Tibial nerve (tissue), 4 donors: ENCODE measurements around the gene ZFAND5. TPM values are rescaled to one million over a fixed set of nuclear protein-coding genes. Genes with fewer than 3 reads are reported as not detected.

Experiments
- DNase-seq, 2 donors: peaks; one replicate each; pipeline ENCODE4 v3.0.0-alpha.2; 2019; ENCODE audit warnings: low spot score in 2 of 2
- H3K27ac ChIP-seq, 4 donors: fragments of 200-600 bp; sonication (generic) in 3 of 4; one replicate each; pipeline ENCODE4 v1.5.1; 2017 to 2019; ENCODE audit warnings: mild to moderate bottlenecking in 1 of 4
- H3K27me3 ChIP-seq, 2 donors: fragments of 200-600 bp; sonication (generic) in 1 of 2; one replicate each; pipeline versions ENCODE4 v1.5.1 to v1.6.0; 2017 to 2019
- H3K36me3 ChIP-seq, 3 donors: fragments of 200-600 bp; sonication (generic); one replicate each; pipeline ENCODE4 v1.5.1; 2018 to 2019
- H3K4me1 ChIP-seq, 4 donors: fragments of 200-600 bp; sonication (generic) in 3 of 4; one replicate each; pipeline ENCODE4 v1.5.1; 2017 to 2019
- H3K4me3 ChIP-seq, 4 donors: fragments of 200-600 bp; sonication (generic) in 3 of 4; one replicate each; pipeline ENCODE4 v1.5.1; 2017 to 2019; ENCODE audit warnings: mild to moderate bottlenecking in 1 of 4, moderate library complexity in 1 of 4
- H3K9me3 ChIP-seq, 4 donors: fragments of 200-600 bp; sonication (generic) in 3 of 4; one replicate each; pipeline ENCODE4 v1.5.1; 2017 to 2019
- EP300 ChIP-seq, 2 donors: sonication (generic); formaldehyde crosslinking; IDR thresholded peaks; one replicate each; pipeline ENCODE4 v1.6.1; 2017; ENCODE audit warnings: antibody characterized with exemption in 2 of 2, mild to moderate bottlenecking in 1 of 2
- POLR2A ChIP-seq, 2 donors: fragments of 450-650 bp; IDR thresholded peaks; one replicate each; pipeline ENCODE4 v1.6.1; 2017; ENCODE audit warnings: antibody characterized with exemption in 2 of 2, mild to moderate bottlenecking in 2 of 2, moderate library complexity in 2 of 2
- WGBS, 2 donors: methylation state at CpG; one replicate each; pipeline ENCODE4 v1.1.5; 2018; 5-methylcytosine and 5-hydroxymethylcytosine counted together
- total RNA-seq, 4 donors: library from RNA; depleted of rRNA; stranded (reverse); fragments of >200 nt; gene quantifications; one replicate each; pipeline ENCODE4 v1.1.0, GENCODE V29; 2016
- TF ChIP-seq, protein P1 (sequence below), 5 experiments: fragments of 200-600 bp in 3 of 5; fragments of 450-650 bp in 2 of 5; sonication (generic) in 3 of 5; IDR thresholded peaks; one replicate each; pipeline ENCODE4 v1.5.1; 2016 to 2019; ENCODE audit warnings: antibody characterized with exemption in 5 of 5, mild to moderate bottlenecking in 3 of 5, moderate library complexity in 2 of 5

ZFAND5 gene
- total RNA-seq, 4 donors from 2014 or later: 907 to 1,573 (median 1,091) TPM

DNA sequence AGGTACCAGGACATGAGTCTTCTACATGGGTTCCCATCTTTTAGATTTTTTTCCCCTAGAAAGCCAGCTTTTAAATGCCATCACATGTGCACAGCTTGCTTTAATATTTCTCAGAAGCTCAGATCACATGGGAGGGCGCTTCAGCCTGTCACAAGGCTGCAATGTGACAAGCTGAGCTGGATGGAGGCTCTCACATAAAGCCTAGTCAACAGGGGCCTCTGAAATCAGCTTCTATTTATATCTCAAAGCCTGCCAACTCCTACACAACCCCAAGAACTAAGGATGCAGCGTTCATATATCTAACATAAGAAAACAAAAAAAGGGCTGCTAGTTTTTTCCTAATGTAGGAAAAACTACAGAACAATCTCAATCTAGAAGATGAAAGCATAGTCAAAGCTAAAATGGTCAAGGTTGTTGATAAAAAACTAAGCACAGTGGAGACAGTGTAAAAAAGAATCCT is 2.3 kb downstream of the ZFAND5 start:
- H3K27me3 ChIP-seq: no peaks in the 10 kb centered on the region
- peaks cover 2 to 26% (median 5%) of the 10 kb centered on the region in 3 donors for H3K36me3 ChIP-seq
- peak; percentile 45 to 84 for DNase-seq
- 0 to 3% methylated on average over 2 of the region's 2 CpGs for WGBS, 2 donors
- TF ChIP-seq POLR2A (IDR thresholded peaks at IDR 0.05) (peak in 1 of 2 donors; percentile 62), EP300 (IDR thresholded peaks at IDR 0.05) (peak; percentile 92 to 96)
- TF ChIP-seq, protein P1, sequence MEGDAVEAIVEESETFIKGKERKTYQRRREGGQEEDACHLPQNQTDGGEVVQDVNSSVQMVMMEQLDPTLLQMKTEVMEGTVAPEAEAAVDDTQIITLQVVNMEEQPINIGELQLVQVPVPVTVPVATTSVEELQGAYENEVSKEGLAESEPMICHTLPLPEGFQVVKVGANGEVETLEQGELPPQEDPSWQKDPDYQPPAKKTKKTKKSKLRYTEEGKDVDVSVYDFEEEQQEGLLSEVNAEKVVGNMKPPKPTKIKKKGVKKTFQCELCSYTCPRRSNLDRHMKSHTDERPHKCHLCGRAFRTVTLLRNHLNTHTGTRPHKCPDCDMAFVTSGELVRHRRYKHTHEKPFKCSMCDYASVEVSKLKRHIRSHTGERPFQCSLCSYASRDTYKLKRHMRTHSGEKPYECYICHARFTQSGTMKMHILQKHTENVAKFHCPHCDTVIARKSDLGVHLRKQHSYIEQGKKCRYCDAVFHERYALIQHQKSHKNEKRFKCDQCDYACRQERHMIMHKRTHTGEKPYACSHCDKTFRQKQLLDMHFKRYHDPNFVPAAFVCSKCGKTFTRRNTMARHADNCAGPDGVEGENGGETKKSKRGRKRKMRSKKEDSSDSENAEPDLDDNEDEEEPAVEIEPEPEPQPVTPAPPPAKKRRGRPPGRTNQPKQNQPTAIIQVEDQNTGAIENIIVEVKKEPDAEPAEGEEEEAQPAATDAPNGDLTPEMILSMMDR (IDR thresholded peaks at IDR 0.05): no peak
- no peaks in the 10 kb centered on the region for H3K9me3 ChIP-seq
- peak overlapping the region; percentile 87 to 97 (median 95) for H3K4me3 ChIP-seq
- H3K4me1 ChIP-seq: peaks cover 0 to 50% (median 42%) of the 10 kb centered on the region in 4 donors
- H3K27ac ChIP-seq: peak overlapping the region; percentile 100

- H3K27ac ChIP-seq: peak overlapping the region; percentile 100
- peaks cover 0 to 55% (median 48%) of the 10 kb centered on the region in 4 donors for H3K4me1 ChIP-seq
- DNase-seq: no peak
- 6% methylated on average over 2 of the region's 2 CpGs for WGBS, 2 donors
- no peaks in the 10 kb centered on the region for H3K27me3 ChIP-seq
- TF ChIP-seq POLR2A (IDR thresholded peaks at IDR 0.05) (no peak), EP300 (IDR thresholded peaks at IDR 0.05) (no peak)
- TF ChIP-seq, protein P1 (IDR thresholded peaks at IDR 0.05): no peak
- H3K4me3 ChIP-seq: peak overlapping the region; percentile 87 to 97 (median 95)
- H3K36me3 ChIP-seq: peaks cover 2 to 31% (median 5%) of the 10 kb centered on the region in 3 donors
- H3K9me3 ChIP-seq: no peaks in the 10 kb centered on the region
These were observed 2.9 kb downstream of the ZFAND5 start for GRCh38 chr9:72362118-72362531.

DNA sequence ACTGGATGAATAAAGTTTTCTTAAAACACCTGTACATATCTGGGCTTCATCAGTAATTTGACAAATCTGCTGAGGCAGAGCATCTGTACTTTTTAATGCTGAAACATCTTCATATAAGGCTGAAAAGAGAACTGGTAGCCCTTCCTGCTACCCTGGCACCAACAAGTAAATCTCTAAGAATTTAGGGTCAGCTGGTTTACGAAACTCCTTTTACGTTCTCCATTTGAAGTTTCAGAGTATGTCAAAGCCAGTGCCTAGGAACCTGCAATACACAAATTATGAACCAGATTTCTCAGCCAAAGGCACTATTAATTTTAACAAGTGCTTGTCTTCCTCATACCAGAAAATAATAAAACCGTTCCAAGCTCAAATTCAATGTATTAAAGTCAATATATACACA is 3.8 kb downstream of the ZFAND5 start:
- Histone ChIP-seq H3K36me3 (peaks cover 6 to 41% (median 11%) of the 10 kb centered on the region in 3 donors), H3K9me3 (no peaks in the 10 kb centered on the region), H3K4me3 (peak overlapping the region; percentile 87 to 97 (median 95)), H3K27ac (peak overlapping the region; percentile 100), H3K4me1 (peaks cover 0 to 55% (median 48%) of the 10 kb centered on the region in 4 donors), H3K27me3 (no peaks in the 10 kb centered on the region)
- TF ChIP-seq POLR2A (IDR thresholded peaks at IDR 0.05): peak in 1 of 2 donors; percentile 3
- peak in 1 of 2 donors; percentile 64 for TF ChIP-seq EP300 (IDR thresholded peaks at IDR 0.05)
- TF ChIP-seq, protein P1 (IDR thresholded peaks at IDR 0.05): no peak
- 4 to 11% methylated on average over 3 of the region's 3 CpGs for WGBS, 2 donors
- no peak for DNase-seq

DNA sequence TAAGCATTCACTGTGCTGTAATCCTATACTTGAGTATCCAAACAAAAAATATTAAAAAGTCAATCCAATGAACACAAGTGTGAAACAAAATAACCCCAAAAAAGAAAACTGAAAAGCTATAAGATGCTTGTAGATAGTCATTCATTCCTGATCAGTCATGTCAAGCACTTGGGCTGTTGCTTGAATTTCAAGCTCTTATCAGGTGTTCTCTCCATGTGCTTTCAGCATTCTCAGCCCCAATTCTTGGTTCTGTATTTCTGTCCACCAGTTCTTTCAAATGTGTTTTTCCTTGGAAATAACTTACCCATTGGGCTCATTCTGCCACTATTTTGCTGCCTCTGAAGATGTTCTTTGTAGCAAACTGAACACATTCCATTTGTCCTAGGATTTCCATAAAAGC is 4.7 kb downstream of the ZFAND5 start:
- no peak for DNase-seq
- Histone ChIP-seq H3K4me3 (peak overlapping the region in 3 of 4 donors; percentile 87 to 95 (median 95)), H3K4me1 (peaks cover 0 to 62% (median 55%) of the 10 kb centered on the region in 4 donors), H3K36me3 (peaks cover 6 to 47% (median 15%) of the 10 kb centered on the region in 3 donors), H3K27me3 (no peaks in the 10 kb centered on the region), H3K27ac (peak overlapping the region; percentile 100), H3K9me3 (no peaks in the 10 kb centered on the region)
- peak in 1 of 2 donors; percentile 68 for TF ChIP-seq EP300 (IDR thresholded peaks at IDR 0.05)
- TF ChIP-seq, protein P1 (IDR thresholded peaks at IDR 0.05): no peak

GRCh38 chr9:72356041-72356582 is 8.9 kb downstream of the ZFAND5 start:
- DNase-seq: no peak
- H3K4me3 ChIP-seq: peak overlapping the region in 1 of 4 donors; percentile 87
- H3K4me1 ChIP-seq: peaks cover 0 to 73% (median 59%) of the 10 kb centered on the region in 4 donors
- TF ChIP-seq EP300 (IDR thresholded peaks at IDR 0.05) (peak in 1 of 2 donors; percentile 88), POLR2A (IDR thresholded peaks at IDR 0.05) (no peak)
- TF ChIP-seq, protein P1 (IDR thresholded peaks at IDR 0.05): no peak
- no peaks in the 10 kb centered on the region for H3K27me3 ChIP-seq
- H3K27ac ChIP-seq: peak overlapping the region in 3 of 4 donors; percentile 37 to 100 (median 100)
- peaks cover 6 to 77% (median 19%) of the 10 kb centered on the region in 3 donors for H3K36me3 ChIP-seq
- H3K9me3 ChIP-seq: no peaks in the 10 kb centered on the region
- 22 to 24% methylated on average over 8 of the region's 8 CpGs for WGBS, 2 donors
